K562 (cell line): Measurements from ENCODE around the gene SUSD3. TPM values are rescaled to one million over a fixed set of nuclear protein-coding genes. Genes with fewer than 3 reads are reported as not detected.

Source experiments
- ATAC-seq: fragments of 200-7000 bp; cut with Tn5 transposase; 3 replicates; pipeline ENCODE4 v1.9.1; 2020; ENCODE audit warnings: moderate library complexity
- BruUV-seq: library from RNA; stranded (reverse); fragments of 400-500 nt; replicated peaks from 2 replicates; lab custom pipeline; 2021; lab: Mats Ljungman, UMichigan
- CTCF ChIA-PET: fragments of 300-600 bp; formaldehyde crosslinking; extraction: SDS; loops from one replicate; lab custom pipeline; 2021; ENCODE audit warnings: low intra/inter-chr PET ratio; lab: Yijun Ruan, JAX
- POLR2A ChIA-PET: fragments of 300-600, 350-650 bp; sonication (Branson Sonifier 250); formaldehyde crosslinking; extraction: SDS; loops from one replicate; lab custom pipeline; 2021; ENCODE audit warnings: antibody characterized with exemption, inconsistent platforms; lab: Yijun Ruan, JAX
- DNase-seq, 4 experiments: peaks; one replicate each; pipeline versions ENCODE4 v3.0.0 to v3.0.0-alpha.2; 2011 to 2018; ENCODE audit warnings: low spot score in 3 of 4, mixed read lengths in 3 of 4; ENCODE audit errors: extremely low read depth in 1 of 4
- FAIRE-seq: peaks from 2 replicates; lab custom pipeline; 2011; peaks lifted over from hg19 to GRCh38; lab: Jason Lieb, UNC
- H2AFZ ChIP-seq: 2 replicates; pipeline ENCODE4 v1.6.0; 2011; ENCODE audit warnings: low read depth, low read length, control low read depth, inconsistent platforms
- H3K27ac ChIP-seq: fragments of 200-600 bp; 3 replicates; pipeline ENCODE4 v1.8.0; 2011; ENCODE audit warnings: low read depth, mild to moderate bottlenecking, control low read depth, inconsistent platforms, low read length, moderate library complexity, mixed read lengths; ENCODE audit errors: extremely low read depth
- H3K27me3 ChIP-seq, 2 experiments: fragments of 300-600 bp in 1 of 2; 2 replicates in 1 of 2; 3 replicates in 1 of 2; pipeline versions ENCODE4 v1.6.0 to v1.8.0; 2011; ENCODE audit warnings: inconsistent platforms in 2 of 2, low read length in 2 of 2, mild to moderate bottlenecking in 1 of 2, mixed read lengths in 1 of 2, moderate library complexity in 1 of 2; ENCODE audit not compliant: control insufficient read depth in 2 of 2, insufficient read depth in 2 of 2
- H3K36me3 ChIP-seq: fragments of 300-600 bp; 3 replicates; pipeline ENCODE4 v1.8.0; 2011; ENCODE audit warnings: mild to moderate bottlenecking, low read length, inconsistent platforms; ENCODE audit not compliant: control insufficient read depth, insufficient read depth
- H3K4me1 ChIP-seq, 2 experiments: fragments of 200-600 bp in 1 of 2; replicated peaks in 1 of 2; 2 replicates in 1 of 2; 3 replicates in 1 of 2; pipeline versions ENCODE4 v1.5.1 to v1.8.0; 2011; ENCODE audit warnings: inconsistent platforms in 2 of 2, low read length in 2 of 2, mild to moderate bottlenecking in 1 of 2, mixed read lengths in 1 of 2, moderate library complexity in 1 of 2; ENCODE audit not compliant: control insufficient read depth in 2 of 2, insufficient read depth in 2 of 2
- H3K4me2 ChIP-seq: 2 replicates; pipeline ENCODE4 v1.6.1; 2011; ENCODE audit warnings: low read length, control low read depth, inconsistent platforms, mixed read lengths; ENCODE audit not compliant: insufficient read depth
- H3K4me3 ChIP-seq: fragments of 200-600 bp; sonication (generic), shearing (Covaris generic); 2 replicates; pipeline ENCODE4 v1.5.1; 2016; ENCODE audit warnings: control low read depth, inconsistent platforms
- H3K79me2 ChIP-seq: fragments of 200-600 bp; 3 replicates; pipeline ENCODE4 v1.8.0; 2011; ENCODE audit warnings: low read length, inconsistent platforms; ENCODE audit not compliant: control insufficient read depth, insufficient read depth
- H3K9ac ChIP-seq, 2 experiments: 2 replicates each; pipeline versions ENCODE4 v1.6.0 to v1.6.1; 2011; ENCODE audit warnings: low read depth in 2 of 2, low read length in 2 of 2, control low read depth in 1 of 2, inconsistent platforms in 1 of 2, mild to moderate bottlenecking in 1 of 2, mixed read lengths in 1 of 2; ENCODE audit not compliant: insufficient read depth in 1 of 2
- H3K9me1 ChIP-seq: one replicate; pipeline ENCODE4 v1.6.0; 2011; ENCODE audit warnings: inconsistent platforms, mild to moderate bottlenecking, low read length, moderate library complexity; ENCODE audit not compliant: control insufficient read depth, insufficient read depth
- H3K9me3 ChIP-seq: replicated peaks from 2 replicates; pipeline ENCODE4 v1.5.1; 2011; ENCODE audit warnings: low read depth, low read length, inconsistent platforms; ENCODE audit not compliant: control insufficient read depth, insufficient read depth
- H4K20me1 ChIP-seq: replicated peaks from 2 replicates; pipeline ENCODE4 v1.6.1; 2011; ENCODE audit warnings: low read length, inconsistent platforms, mixed read lengths; ENCODE audit not compliant: control insufficient read depth, insufficient read depth
- ARID1B ChIP-seq: fragments of 450-650 bp; IDR thresholded peaks from 2 replicates; pipeline ENCODE4 v1.6.1; 2016; ENCODE audit warnings: antibody characterized with exemption, mild to moderate bottlenecking, inconsistent platforms
- DACH1 ChIP-seq: fragments of 450-650 bp; IDR thresholded peaks from 2 replicates; pipeline ENCODE4 v1.6.1; 2018; ENCODE audit not compliant: partially characterized antibody
- EP300 ChIP-seq: IDR thresholded peaks from 2 replicates; pipeline ENCODE4 v1.6.1; 2012; ENCODE audit warnings: low read length, improper control_type of control experiment
- ETV1 ChIP-seq: fragments of 450-650 bp; conservative IDR thresholded peaks from 2 replicates; pipeline ENCODE4 v1.6.1; 2016; ENCODE audit warnings: missing genetic modification characterization, control low read depth, low read depth, missing compliant biosample characterization
- FOXK2 ChIP-seq, 2 experiments: fragments of 450-650 bp; IDR thresholded peaks in 1 of 2; conservative IDR thresholded peaks in 1 of 2; 2 replicates each; pipeline ENCODE4 v1.6.1; 2016; ENCODE audit warnings: low read depth in 2 of 2, mild to moderate bottlenecking in 1 of 2
- HOXB6 ChIP-seq: fragments of 250-450 bp; sonication (Bioruptor Pico); IDR thresholded peaks from 2 replicates; pipeline ENCODE4 v1.5.1; 2022; ENCODE audit warnings: mild to moderate bottlenecking, borderline replicate concordance
- JUND ChIP-seq, 2 experiments: IDR thresholded peaks; 2 replicates in 1 of 2; 3 replicates in 1 of 2; pipeline ENCODE4 v1.6.1; 2011; ENCODE audit warnings: borderline replicate concordance in 2 of 2, low read depth in 2 of 2, low read length in 2 of 2, improper control_type of control experiment in 1 of 2, missing biosample characterization in 1 of 2, missing genetic modification characterization in 1 of 2, missing genetic modification reagents in 1 of 2
- MAFG ChIP-seq: fragments of 450-650 bp; conservative IDR thresholded peaks from 2 replicates; pipeline ENCODE4 v1.6.1; 2016; ENCODE audit warnings: missing genetic modification characterization, missing compliant biosample characterization
- NFE2 ChIP-seq: IDR thresholded peaks from 2 replicates; pipeline ENCODE4 v1.6.1; 2014; ENCODE audit warnings: antibody characterized with exemption, low read depth
- NFE2L1 ChIP-seq: fragments of 450-650 bp; IDR thresholded peaks from 2 replicates; pipeline ENCODE4 v1.6.1; 2016; ENCODE audit warnings: missing genetic modification characterization, low read depth, mild to moderate bottlenecking, missing compliant biosample characterization, moderate library complexity, borderline replicate concordance
- RB1 ChIP-seq: fragments of 450-650 bp; IDR thresholded peaks from 2 replicates; pipeline ENCODE4 v1.6.1; 2017; ENCODE audit warnings: low read depth, mild to moderate bottlenecking
- RBM22 ChIP-seq: fragments of 200-400 bp; formaldehyde crosslinking; IDR thresholded peaks from 2 replicates; pipeline ENCODE4 v1.6.1; 2018; ENCODE audit warnings: low read length, low read depth; ENCODE audit not compliant: poor library complexity, severe bottlenecking
- RBM34 ChIP-seq: fragments of 200-400 bp; formaldehyde crosslinking; IDR thresholded peaks from 2 replicates; pipeline ENCODE4 v1.6.1; 2018; ENCODE audit warnings: low read length, borderline replicate concordance; ENCODE audit not compliant: insufficient read depth
- STAG1 ChIP-seq: sonication (generic); formaldehyde crosslinking; IDR thresholded peaks from 2 replicates; pipeline ENCODE4 v1.5.0; 2020; ENCODE audit warnings: missing genetic modification reagents, borderline replicate concordance
- WGBS: fragments of 100-300 bp; shearing (Covaris generic); methylation state at CpG from one replicate; pipeline ENCODE4 v1.1.6; 2016; ENCODE audit warnings: low coverage, mixed read lengths; ENCODE audit not compliant: insufficient coverage; ENCODE audit errors: missing lambda C conversion rate; 5-methylcytosine and 5-hydroxymethylcytosine counted together
- in situ Hi-C: fragments of 300-500 bp; cut with MboI; formaldehyde crosslinking; loops from 4 replicates; pipeline ENCODE4 v1.15.0; 2018; ENCODE audit warnings: inconsistent platforms, mixed read lengths
- intact Hi-C: fragments of 100-400 bp; cut with micrococcal nuclease; formaldehyde crosslinking; loops from 2 replicates; pipeline ENCODE4 v1.14.2; 2022
- polyA plus RNA-seq, 8 experiments: library from polyadenylated mRNA; depleted of rRNA in 4 of 8; stranded (reverse) in 5 of 8; unstranded in 3 of 8; fragments of >200 nt; fragmentation: Nextera tagmentation in 2 of 8; fragmentation: Illumina TruSeq in 1 of 8; extraction: Ambion mirVana in 2 of 8; extraction: Trizol in 1 of 8; gene quantifications; 2 replicates each; pipeline versions ENCODE4 v1.2.1 to v1.2.3, GENCODE V29; 2011 to 2014; ENCODE audit warnings: inconsistent platforms in 1 of 8, missing spikeins in 1 of 8
- total RNA-seq, 7 experiments: library from RNA; depleted of rRNA in 6 of 7; stranded (reverse); fragments of >200 nt in 6 of 7; fragmentation: Illumina TruSeq in 2 of 7; extraction: Trizol in 2 of 7; gene quantifications; 2 replicates each; pipeline versions ENCODE4 v1.2.1 to v1.2.3, GENCODE V29; 2011 to 2021; ENCODE audit warnings: low replicate concordance in 1 of 7
- TF ChIP-seq, protein P1 (sequence below): fragments of 450-650 bp; IDR thresholded peaks from 2 replicates; pipeline ENCODE4 v1.6.1; 2017; ENCODE audit warnings: antibody characterized with exemption, mild to moderate bottlenecking

Gene SUSD3
- total and polyA plus RNA-seq, 9 of the 15 experiments (the other 6 are each of a cell fraction or from before 2014, with no cell fraction given): 1.3 to 21.7 (median 11.4) TPM

DNA sequence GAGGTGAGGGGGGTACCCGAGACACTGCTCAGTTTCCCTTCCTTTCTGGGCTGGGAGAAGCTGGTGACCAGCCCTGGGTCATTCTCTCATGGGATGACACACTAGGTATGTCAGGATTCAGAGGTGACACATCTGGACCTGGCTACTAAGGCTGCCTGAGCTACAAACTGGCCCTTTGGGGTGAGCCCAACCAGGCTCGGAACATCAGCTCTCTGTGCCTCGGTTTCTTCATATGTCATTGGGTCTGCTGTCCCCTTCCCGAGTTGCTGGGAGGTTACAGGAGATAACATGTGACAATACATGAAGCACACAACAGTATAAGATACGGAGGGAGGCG is 49.3 kb downstream of the SUSD3 start (continued):
- no peak for TF ChIP-seq FOXK2 (conservative IDR thresholded peaks at IDR 0.05 in 1 of 2, IDR thresholded peaks at IDR 0.05 in 1 of 2; ENCODE audit: low read depth in 2 of 2)

- ChIA-PET CTCF (interaction anchor here (0.7 to 2.0 kb wide), 4 partner anchors 14 to 197 kb away, joined by 3 to 11 read pairs (median 4); no protein-coding TSS in a partner anchor), POLR2A (interaction anchor here (1.0 to 2.5 kb wide), 5 partner anchors 10 to 1060 kb away, joined by 3 to 16 read pairs (median 3); partner anchors contain the start of gene CARD19)
- ATAC-seq: peak; percentile 64
- no peaks in the 10 kb centered on the region for H3K27me3 ChIP-seq
- peaks cover 5% of the 10 kb centered on the region; the same call in 1 of the 3 replicates for H3K36me3 ChIP-seq
- no peak overlapping the region for H3K27ac ChIP-seq
- intact Hi-C loops (loop anchor here (2.0 to 5.0 kb wide), 5 partner anchors 44 to 204 kb away; no protein-coding TSS in a partner anchor), in situ Hi-C loops (loop anchor here (10.0 kb wide), 1 partner anchor 196 kb away; no protein-coding TSS in a partner anchor)
- H3K4me1 ChIP-seq: peaks cover 24 to 44% of the 10 kb centered on the region in 2 experiments
- no peaks in the 10 kb centered on the region for H3K9me1 ChIP-seq
- DNase-seq: peak in 2 of 4 experiments; percentile 39 to 46
- no peaks in the 10 kb centered on the region for H3K79me2 ChIP-seq
- no peak overlapping the region for H3K4me3 ChIP-seq
- BruUV-seq: no TSS peak
- H3K9me3 ChIP-seq: no peaks in the 10 kb centered on the region
- H3K4me2 ChIP-seq: peak overlapping the region; percentile 40; the same call in 1 of the 2 replicates
- H4K20me1 ChIP-seq: no peaks in the 10 kb centered on the region
- H3K9ac ChIP-seq: peak overlapping the region in 1 of 2 experiments; percentile 8; a peak in 2 of 4 replicates
- 59% methylated on average over 15 of the region's 15 CpGs for WGBS
- H2AFZ ChIP-seq: no peak overlapping the region
- FAIRE-seq: no peak
- no peak for TF ChIP-seq RBM34
- 0 out of 2 replicates have a peak, but pooled peaks have one; percentile 19 for TF ChIP-seq ARID1B
- TF ChIP-seq, protein P1, sequence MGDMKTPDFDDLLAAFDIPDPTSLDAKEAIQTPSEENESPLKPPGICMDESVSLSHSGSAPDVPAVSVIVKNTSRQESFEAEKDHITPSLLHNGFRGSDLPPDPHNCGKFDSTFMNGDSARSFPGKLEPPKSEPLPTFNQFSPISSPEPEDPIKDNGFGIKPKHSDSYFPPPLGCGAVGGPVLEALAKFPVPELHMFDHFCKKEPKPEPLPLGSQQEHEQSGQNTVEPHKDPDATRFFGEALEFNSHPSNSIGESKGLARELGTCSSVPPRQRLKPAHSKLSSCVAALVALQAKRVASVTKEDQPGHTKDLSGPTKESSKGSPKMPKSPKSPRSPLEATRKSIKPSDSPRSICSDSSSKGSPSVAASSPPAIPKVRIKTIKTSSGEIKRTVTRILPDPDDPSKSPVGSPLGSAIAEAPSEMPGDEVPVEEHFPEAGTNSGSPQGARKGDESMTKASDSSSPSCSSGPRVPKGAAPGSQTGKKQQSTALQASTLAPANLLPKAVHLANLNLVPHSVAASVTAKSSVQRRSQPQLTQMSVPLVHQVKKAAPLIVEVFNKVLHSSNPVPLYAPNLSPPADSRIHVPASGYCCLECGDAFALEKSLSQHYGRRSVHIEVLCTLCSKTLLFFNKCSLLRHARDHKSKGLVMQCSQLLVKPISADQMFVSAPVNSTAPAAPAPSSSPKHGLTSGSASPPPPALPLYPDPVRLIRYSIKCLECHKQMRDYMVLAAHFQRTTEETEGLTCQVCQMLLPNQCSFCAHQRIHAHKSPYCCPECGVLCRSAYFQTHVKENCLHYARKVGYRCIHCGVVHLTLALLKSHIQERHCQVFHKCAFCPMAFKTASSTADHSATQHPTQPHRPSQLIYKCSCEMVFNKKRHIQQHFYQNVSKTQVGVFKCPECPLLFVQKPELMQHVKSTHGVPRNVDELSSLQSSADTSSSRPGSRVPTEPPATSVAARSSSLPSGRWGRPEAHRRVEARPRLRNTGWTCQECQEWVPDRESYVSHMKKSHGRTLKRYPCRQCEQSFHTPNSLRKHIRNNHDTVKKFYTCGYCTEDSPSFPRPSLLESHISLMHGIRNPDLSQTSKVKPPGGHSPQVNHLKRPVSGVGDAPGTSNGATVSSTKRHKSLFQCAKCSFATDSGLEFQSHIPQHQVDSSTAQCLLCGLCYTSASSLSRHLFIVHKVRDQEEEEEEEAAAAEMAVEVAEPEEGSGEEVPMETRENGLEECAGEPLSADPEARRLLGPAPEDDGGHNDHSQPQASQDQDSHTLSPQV: no peak
- peak; percentile 29; the same call in 1 of the 2 replicates for TF ChIP-seq JUND (IDR thresholded peaks at IDR 0.05; ENCODE audit: borderline replicate concordance, low read depth, low read length)
- no peak for TF ChIP-seq JUND (tag; IDR thresholded peaks at IDR 0.05; ENCODE audit: borderline replicate concordance, low read depth, low read length)
- peak; percentile 16; the same call in 1 of the 2 replicates for TF ChIP-seq MAFG (tag)
- peak; percentile 64 for TF ChIP-seq NFE2
- no peak for TF ChIP-seq RB1
- 0 out of 2 replicates have a peak, but pooled peaks have one; percentile 19 for TF ChIP-seq STAG1
- no peak for TF ChIP-seq RBM22
- TF ChIP-seq HOXB6 (CRISPR knock-in tag): no peak
- TF ChIP-seq DACH1: no peak
- TF ChIP-seq NFE2L1 (tag): no peak
- no peak for TF ChIP-seq ETV1 (tag)
- TF ChIP-seq EP300: no peak
These were observed 50.0 kb downstream of the SUSD3 start for GRCh38 chr9:93108291-93109041.
